Thymus (tissue), 11 donors: Measurements from ENCODE around the gene ARL5B. TPM values are rescaled to one million over a fixed set of nuclear protein-coding genes. Genes with fewer than 3 reads are reported as not detected.

Experiments
- DNase-seq, 9 donors: peaks; one replicate each; pipeline ENCODE4 v3.0.0-alpha.2; 2013; ENCODE audit warnings: low spot score in 9 of 9, low read depth in 6 of 9, missing footprints in 1 of 9
- H3K27ac ChIP-seq, 2 donors: one replicate each; pipeline ENCODE4 v1.5.1; 2013; ENCODE audit warnings: control low read depth in 1 of 2, low read depth in 1 of 2, low read length in 1 of 2, mild to moderate bottlenecking in 1 of 2, moderate library complexity in 1 of 2
- H3K27me3 ChIP-seq, 2 donors: one replicate each; pipeline ENCODE4 v1.5.1; 2013; ENCODE audit warnings: low read length in 1 of 2; ENCODE audit not compliant: control insufficient read depth in 2 of 2, insufficient read depth in 1 of 2
- H3K36me3 ChIP-seq, 2 donors: one replicate each; pipeline ENCODE4 v1.5.1; 2013; ENCODE audit warnings: low read length in 1 of 2, mild to moderate bottlenecking in 1 of 2, moderate library complexity in 1 of 2; ENCODE audit not compliant: control insufficient read depth in 2 of 2, insufficient read depth in 2 of 2
- H3K4me1 ChIP-seq, 2 donors: one replicate each; pipeline ENCODE4 v1.5.1; 2013; ENCODE audit warnings: low read length in 2 of 2; ENCODE audit not compliant: control insufficient read depth in 2 of 2, insufficient read depth in 2 of 2
- H3K4me3 ChIP-seq, 2 donors: one replicate each; pipeline ENCODE4 v1.5.1; 2013; ENCODE audit warnings: low read length in 2 of 2, control low read depth in 1 of 2, mild to moderate bottlenecking in 1 of 2
- H3K9me3 ChIP-seq, 2 donors: one replicate each; pipeline ENCODE4 v1.5.1; 2013; ENCODE audit warnings: low read length in 1 of 2, mild to moderate bottlenecking in 1 of 2; ENCODE audit not compliant: control insufficient read depth in 2 of 2, insufficient read depth in 1 of 2
- WGBS: extraction: QIAGEN DNeasy Blood & Tissue Kit; methylation state at CpG from one replicate; pipeline ENCODE4 v1.1.7; 2013; 5-methylcytosine and 5-hydroxymethylcytosine counted together
- polyA plus RNA-seq: library from polyadenylated mRNA; stranded (reverse); fragments of 200-250 nt; gene quantifications from one replicate; pipeline ENCODE4 v1.2.3, GENCODE V29; 2013
- total RNA-seq: library from RNA; stranded (reverse); fragments of 120-200 nt; gene quantifications from one replicate; pipeline ENCODE4 v1.2.4, GENCODE V29; 2013
- donor health status: healthy.

Gene ARL5B
- total and polyA plus RNA-seq, 2 donors = 8.6 to 16.5 TPM

DNA sequence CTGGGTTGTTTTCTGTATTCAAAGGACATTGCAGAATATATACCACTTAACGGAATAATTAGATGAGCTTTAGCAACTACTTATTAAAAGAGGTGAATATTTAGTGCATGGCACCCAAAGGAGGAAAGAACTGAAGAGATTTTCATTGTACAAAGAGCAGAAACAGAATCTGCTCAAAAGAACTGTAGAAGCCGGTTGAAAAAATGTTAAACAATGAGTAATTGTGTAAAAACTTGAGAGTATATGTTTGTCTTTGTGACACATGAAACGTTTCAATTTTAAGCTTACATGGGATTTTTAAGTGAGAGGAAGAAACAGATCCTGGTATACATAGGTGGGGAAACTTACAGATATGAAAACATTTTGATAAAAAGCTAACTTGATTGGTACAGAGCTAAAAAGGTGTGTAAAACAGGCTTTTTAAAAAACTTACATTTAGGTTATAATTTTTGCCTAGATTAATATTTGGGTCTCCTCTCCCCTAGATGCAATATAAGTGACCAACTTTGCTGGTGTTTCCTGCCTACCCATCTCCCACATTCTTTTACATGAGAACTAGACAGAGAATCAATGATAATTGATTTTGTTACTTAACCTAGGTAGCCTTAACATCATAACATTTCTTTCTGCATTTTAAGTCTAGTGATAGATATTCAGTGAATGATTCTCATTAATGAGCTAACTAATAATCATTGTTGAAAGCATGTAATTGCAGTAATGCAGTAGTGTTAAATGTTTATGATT is 6.8 kb downstream of the ARL5B start:
- WGBS = 90% methylated on average over 3 of the region's 3 CpGs
- no peak overlapping the region for H3K4me3 ChIP-seq
- H3K36me3 ChIP-seq = peaks cover 6 to 34% of the 10 kb centered on the region in 2 donors
- no peak overlapping the region for H3K27ac ChIP-seq
- H3K4me1 ChIP-seq = peaks cover 4 to 8% of the 10 kb centered on the region in 2 donors
- no peaks in the 10 kb centered on the region for H3K27me3 ChIP-seq
- no peaks in the 10 kb centered on the region for H3K9me3 ChIP-seq
- no peak for DNase-seq

DNA sequence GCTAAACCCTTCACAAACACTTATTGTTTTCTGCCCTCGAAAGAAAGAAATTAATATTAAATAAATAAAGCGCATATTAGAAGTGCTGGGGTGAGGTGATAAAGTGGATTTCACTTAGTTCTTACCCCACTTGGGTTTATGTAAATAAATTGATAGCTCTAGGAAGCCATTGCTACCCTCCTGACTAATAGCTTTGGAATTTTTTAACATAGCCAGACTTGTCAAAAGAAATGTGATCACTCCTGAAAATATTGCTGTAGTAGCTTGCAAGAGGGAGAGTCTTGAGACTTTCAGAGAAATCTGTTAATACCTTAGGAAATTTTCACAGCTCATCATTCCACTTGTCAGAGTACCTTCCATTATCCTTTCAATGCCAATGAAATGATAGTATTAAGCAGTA is 7.6 kb downstream of the ARL5B start:
- Histone ChIP-seq H3K36me3 (peaks cover 6 to 34% of the 10 kb centered on the region in 2 donors), H3K27ac (peak overlapping the region in 1 of 2 donors; percentile 36), H3K9me3 (no peaks in the 10 kb centered on the region), H3K4me3 (no peak overlapping the region), H3K27me3 (no peaks in the 10 kb centered on the region), H3K4me1 (peaks cover 0 to 3% of the 10 kb centered on the region in 2 donors)
- 94% methylated on average over 2 of the region's 2 CpGs for WGBS
- no peak for DNase-seq

DNA sequence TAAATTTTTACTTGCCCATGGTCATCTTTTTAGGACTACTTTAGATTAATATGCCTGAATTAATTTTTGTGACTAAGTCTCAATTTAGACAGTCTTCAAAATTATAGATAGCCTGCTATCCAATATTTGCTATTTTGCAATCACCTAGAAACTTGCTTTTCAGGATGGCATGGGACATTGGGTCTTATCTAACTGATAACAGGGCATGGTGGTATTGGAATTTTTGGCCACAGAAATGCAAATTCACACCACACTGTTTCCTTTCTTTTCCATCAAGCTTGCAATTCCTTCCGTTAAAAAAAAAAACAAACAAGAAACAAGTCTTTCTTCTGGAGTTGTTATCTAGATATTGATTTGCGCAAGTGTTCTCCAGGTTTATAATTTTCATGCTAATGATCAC is 8.8 kb downstream of the ARL5B start:
- 95% methylated on average over 2 of the region's 2 CpGs for WGBS
- DNase-seq = no peak
- Histone ChIP-seq H3K4me3 (no peak overlapping the region), H3K27ac (no peak overlapping the region), H3K27me3 (no peaks in the 10 kb centered on the region), H3K36me3 (peaks cover 6 to 34% of the 10 kb centered on the region in 2 donors), H3K4me1 (no peaks in the 10 kb centered on the region), H3K9me3 (no peaks in the 10 kb centered on the region)

DNA sequence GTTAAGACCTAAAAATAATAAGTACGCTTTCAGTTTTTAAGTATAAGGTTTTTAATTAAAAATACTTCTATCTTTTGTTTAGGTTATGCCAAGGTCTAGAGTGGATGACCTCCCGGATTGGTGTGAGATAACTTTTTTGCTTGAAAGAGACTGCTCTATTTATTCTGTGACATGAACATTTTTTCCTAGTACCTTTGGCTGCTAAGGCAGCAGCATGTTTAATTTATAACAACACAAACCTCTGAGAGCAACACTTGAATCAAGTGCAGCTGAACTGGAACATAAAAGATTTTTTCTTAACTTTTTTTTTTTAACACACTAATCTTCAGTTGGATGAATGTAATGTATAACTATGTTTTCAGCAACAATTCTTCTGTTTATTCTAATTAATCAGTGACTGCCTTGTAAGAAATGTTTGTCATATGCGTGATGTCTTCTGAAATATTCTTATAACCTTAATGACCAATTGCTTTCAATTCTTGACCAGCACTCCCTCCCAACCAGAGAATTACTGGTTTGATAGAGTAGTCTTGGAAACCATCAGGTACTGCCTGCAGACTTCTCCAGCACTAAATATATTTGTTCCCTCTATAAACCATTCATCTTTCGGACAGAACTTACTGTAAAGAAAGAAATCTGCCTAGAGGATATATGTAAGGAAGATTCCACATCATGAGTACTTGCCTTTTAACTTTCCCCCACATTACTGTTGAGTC is 16.0 kb downstream of the ARL5B start:
- Histone ChIP-seq H3K4me3 (no peak overlapping the region), H3K36me3 (peaks cover 0 to 23% of the 10 kb centered on the region in 2 donors), H3K9me3 (no peaks in the 10 kb centered on the region), H3K4me1 (no peaks in the 10 kb centered on the region), H3K27me3 (no peaks in the 10 kb centered on the region), H3K27ac (no peak overlapping the region)
- WGBS = 98% methylated on average over 4 of the region's 4 CpGs
- no peak for DNase-seq

DNA sequence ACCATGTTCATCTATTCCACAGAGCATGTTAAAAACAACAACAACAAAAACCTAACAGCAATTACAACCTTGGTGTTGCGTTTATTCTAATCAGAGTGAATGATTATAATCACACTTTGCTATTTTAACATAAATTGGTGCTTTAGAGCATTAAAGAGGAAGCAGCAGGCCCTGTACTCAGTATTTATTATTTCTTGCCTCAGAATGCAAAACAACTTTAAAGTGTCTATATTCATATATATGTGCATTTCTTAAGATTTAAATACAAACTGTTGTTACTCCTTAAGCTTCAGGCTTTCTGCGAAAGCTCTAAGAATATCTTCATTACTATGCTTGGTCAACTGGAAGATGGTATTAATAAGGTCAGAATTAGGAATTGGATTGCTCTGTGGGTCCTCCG is 21.5 kb downstream of the ARL5B start:
- Histone ChIP-seq H3K4me3 (no peak overlapping the region), H3K36me3 (peaks cover 0 to 8% of the 10 kb centered on the region in 2 donors), H3K9me3 (no peaks in the 10 kb centered on the region), H3K27ac (no peak overlapping the region), H3K4me1 (peaks cover 0 to 3% of the 10 kb centered on the region in 2 donors), H3K27me3 (no peaks in the 10 kb centered on the region)
- WGBS = 97% methylated on average over 3 of the region's 3 CpGs
- DNase-seq = no peak

DNA sequence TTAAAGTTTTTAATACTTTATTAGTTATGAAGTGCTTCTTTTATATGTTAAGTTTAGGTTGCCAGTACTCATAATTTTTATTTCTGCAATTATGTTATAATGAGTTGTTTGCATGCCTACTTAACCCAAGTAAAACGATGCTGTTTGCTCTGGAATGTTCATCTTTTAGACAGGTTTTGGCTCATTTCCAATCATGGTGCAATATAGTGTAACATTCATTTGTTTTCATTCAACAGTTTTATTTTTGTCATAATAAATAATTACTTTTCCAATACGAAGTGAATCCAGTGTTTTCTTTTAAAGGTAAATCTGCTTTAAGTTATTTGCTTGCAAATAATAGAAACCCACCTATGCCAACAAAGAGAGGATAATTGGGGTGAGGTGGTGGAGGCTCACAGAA is 22.1 kb downstream of the ARL5B start:
- Histone ChIP-seq H3K4me1 (peaks cover 0 to 3% of the 10 kb centered on the region in 2 donors), H3K27me3 (no peaks in the 10 kb centered on the region), H3K4me3 (no peak overlapping the region), H3K36me3 (peaks cover 0 to 8% of the 10 kb centered on the region in 2 donors), H3K27ac (no peak overlapping the region), H3K9me3 (no peaks in the 10 kb centered on the region)
- DNase-seq = no peak
- 86% methylated on average over 2 of the region's 2 CpGs for WGBS

DNA sequence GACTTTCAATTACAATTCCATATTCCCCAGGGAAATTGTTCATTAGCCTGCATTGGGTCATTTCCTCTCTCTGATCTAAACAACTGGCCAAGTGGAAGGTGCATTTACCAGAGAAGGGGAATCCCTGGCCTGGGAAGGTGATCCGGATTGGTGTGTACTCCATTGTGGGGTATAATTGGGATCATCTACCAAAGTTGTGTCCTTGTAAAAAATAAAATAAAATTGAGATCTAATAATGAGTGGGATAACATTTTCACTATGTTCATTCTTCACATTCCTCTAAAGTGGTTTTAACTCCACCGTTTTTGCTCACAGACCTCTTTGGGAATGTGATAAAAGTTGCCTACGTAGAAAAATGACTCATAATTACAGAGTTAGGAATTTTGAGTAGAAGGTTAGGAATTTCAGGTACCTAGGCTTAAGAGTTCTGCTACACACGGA is 22.8 kb downstream of the ARL5B start:
- H3K27ac ChIP-seq = no peak overlapping the region
- no peak overlapping the region for H3K4me3 ChIP-seq
- H3K4me1 ChIP-seq = peaks cover 0 to 3% of the 10 kb centered on the region in 2 donors
- no peaks in the 10 kb centered on the region for H3K27me3 ChIP-seq
- no peak for DNase-seq
- no peaks in the 10 kb centered on the region for H3K9me3 ChIP-seq
- WGBS = 93% methylated on average over 4 of the region's 4 CpGs
- H3K36me3 ChIP-seq = peaks cover 0 to 8% of the 10 kb centered on the region in 2 donors

DNA sequence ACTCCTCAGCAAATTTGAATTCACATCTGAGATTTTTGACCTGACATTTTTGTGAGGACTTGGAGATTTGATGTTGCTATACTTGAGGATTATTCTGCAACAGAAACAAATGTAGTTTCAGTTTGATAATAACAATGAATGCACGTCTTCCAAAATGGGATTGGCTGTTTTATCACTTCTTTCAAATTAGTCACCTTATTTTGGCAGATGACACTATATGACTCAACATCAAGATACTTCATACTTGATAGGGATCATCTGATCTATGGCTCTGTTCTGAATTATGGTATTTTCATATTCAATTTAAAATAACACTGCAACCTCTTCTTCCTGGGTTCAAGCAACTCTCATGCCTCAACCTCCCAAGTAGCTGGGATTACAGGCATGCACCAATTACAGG is 24.2 kb downstream of the ARL5B start:
- no peak for DNase-seq

DNA sequence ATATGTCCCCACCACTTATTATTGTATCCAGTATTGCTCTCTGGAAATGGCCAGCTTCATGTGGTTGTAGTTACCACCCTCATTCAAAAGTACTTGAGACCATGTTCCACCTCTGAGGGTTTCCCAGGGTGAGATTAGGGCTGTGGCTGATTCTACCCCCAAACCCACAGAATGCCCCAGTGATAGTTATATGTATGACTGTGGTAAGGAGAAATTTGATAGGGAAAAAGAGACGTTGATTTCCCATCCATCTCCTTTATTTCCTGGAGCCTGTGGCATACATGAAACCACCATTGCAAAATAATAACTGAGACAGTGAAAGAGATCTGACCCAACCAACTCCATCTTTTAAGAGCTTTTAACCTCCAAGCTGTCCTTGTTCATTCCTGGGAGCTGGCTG is 25.2 kb downstream of the ARL5B start:
- peaks cover 0 to 3% of the 10 kb centered on the region in 2 donors for H3K4me1 ChIP-seq
- no peak for DNase-seq
- H3K36me3 ChIP-seq = peaks cover 0 to 4% of the 10 kb centered on the region in 2 donors
- no peak overlapping the region for H3K4me3 ChIP-seq
- no peaks in the 10 kb centered on the region for H3K9me3 ChIP-seq
- no peaks in the 10 kb centered on the region for H3K27me3 ChIP-seq
- 92% methylated on average over 1 of the region's 1 CpG for WGBS
- no peak overlapping the region for H3K27ac ChIP-seq

More for the DNA sequence above, 24.2 kb downstream of the ARL5B start:
- Histone ChIP-seq H3K4me1 (peaks cover 0 to 3% of the 10 kb centered on the region in 2 donors), H3K27ac (no peak overlapping the region), H3K27me3 (no peaks in the 10 kb centered on the region), H3K9me3 (no peaks in the 10 kb centered on the region), H3K4me3 (no peak overlapping the region), H3K36me3 (peaks cover 0 to 6% of the 10 kb centered on the region in 2 donors)
- 95% methylated on average over 1 of the region's 1 CpG for WGBS
